Activated CD8-positive, alpha-beta T cell treated with anti-CD3 and anti-CD28 coated beads for 36 hours (primary cell): ENCODE data around the gene CHD5. TPM values are rescaled to one million over a fixed set of nuclear protein-coding genes. Genes with fewer than 3 reads are reported as not detected.
A peak's percentile ranks its signal among the peaks of the same experiment; 100 is the strongest.

ENCODE experiments used
- ATAC-seq: fragments of 200-7000 bp; cut with Tn5 transposase; one replicate; pipeline ENCODE4 v1.10.0; 2021; ENCODE audit warnings: mild to moderate bottlenecking, moderate library complexity
- CTCF ChIA-PET: fragments of 350-600 bp; sonication (Branson Sonifier 250); formaldehyde crosslinking; loops from one replicate; lab custom pipeline; 2021; ENCODE audit warnings: antibody characterized with exemption; lab: Charles Lee
- POLR2A ChIA-PET: fragments of 350-600 bp; sonication (Branson Sonifier 250); formaldehyde crosslinking; loops from one replicate; lab custom pipeline; 2021; ENCODE audit warnings: antibody characterized with exemption; lab: Charles Lee
- DNase-seq: peaks from one replicate; pipeline ENCODE4 v3.0.0-alpha.2; 2020
- H3K27ac Mint-ChIP-seq: one replicate; pipeline ENCODE4 v1.8.0; 2021; ENCODE audit warnings: mild to moderate bottlenecking, mixed read lengths
- H3K27me3 Mint-ChIP-seq: one replicate; pipeline ENCODE4 v1.8.0; 2021; ENCODE audit warnings: mixed read lengths
- H3K36me3 Mint-ChIP-seq: one replicate; pipeline ENCODE4 v1.8.0; 2021; ENCODE audit warnings: low read depth, mixed read lengths
- H3K4me1 Mint-ChIP-seq: one replicate; pipeline ENCODE4 v1.8.0; 2021; ENCODE audit warnings: low read depth, mixed read lengths
- H3K4me3 Mint-ChIP-seq: one replicate; pipeline ENCODE4 v1.8.0; 2021; ENCODE audit warnings: mild to moderate bottlenecking, moderate library complexity, mixed read lengths
- H3K9me3 Mint-ChIP-seq: one replicate; pipeline ENCODE4 v1.8.0; 2021; ENCODE audit warnings: mixed read lengths
- intact Hi-C: fragments of 100-400 bp; cut with micrococcal nuclease; formaldehyde crosslinking; loops from one replicate; pipeline ENCODE4 v1.10.0; 2022
- total RNA-seq, 2 experiments: library from RNA; stranded (reverse); gene quantifications; one replicate each; pipeline ENCODE4 v1.2.3, GENCODE V29; 2021
- TF ChIP-seq, protein P1 (sequence below): fragments of 200-600 bp; IDR thresholded peaks from one replicate; pipeline ENCODE4 v1.8.0; 2022; ENCODE audit warnings: antibody characterized with exemption, mild to moderate bottlenecking

CHD5 gene
- total RNA-seq, 2 experiments from 2014 or later: 0.61 to 0.63 TPM

DNA sequence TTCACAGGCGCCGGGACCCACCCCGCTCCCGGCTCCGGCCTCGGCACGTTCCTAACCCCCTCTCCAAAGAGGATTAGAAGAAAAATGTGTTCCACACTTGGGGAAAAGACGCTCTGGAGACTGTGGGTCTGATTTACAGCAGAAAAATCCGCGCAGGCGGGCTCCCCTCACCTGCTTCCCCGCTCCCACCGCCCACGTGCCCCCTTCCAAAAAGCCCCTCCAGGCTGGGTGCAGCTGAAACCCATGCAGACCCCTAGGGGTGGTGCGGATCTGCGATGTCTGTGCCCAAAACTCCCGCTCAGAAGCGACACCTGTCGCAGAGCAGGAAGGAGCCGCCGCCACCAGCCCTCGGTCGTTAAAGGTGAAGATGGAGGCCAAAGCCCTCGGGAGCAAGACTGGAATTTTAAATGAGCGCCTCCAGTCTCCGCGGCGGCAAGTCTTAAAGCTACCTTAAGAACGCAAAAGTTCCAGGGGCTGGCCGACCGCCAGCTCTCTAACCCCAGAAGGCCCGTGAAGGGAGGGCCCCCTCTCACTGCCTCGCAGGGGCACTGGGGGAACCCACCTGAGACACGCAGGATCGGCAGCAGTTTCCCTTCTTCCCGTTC, 688 bp upstream of the CHD5 start:
- TF ChIP-seq, protein P1, sequence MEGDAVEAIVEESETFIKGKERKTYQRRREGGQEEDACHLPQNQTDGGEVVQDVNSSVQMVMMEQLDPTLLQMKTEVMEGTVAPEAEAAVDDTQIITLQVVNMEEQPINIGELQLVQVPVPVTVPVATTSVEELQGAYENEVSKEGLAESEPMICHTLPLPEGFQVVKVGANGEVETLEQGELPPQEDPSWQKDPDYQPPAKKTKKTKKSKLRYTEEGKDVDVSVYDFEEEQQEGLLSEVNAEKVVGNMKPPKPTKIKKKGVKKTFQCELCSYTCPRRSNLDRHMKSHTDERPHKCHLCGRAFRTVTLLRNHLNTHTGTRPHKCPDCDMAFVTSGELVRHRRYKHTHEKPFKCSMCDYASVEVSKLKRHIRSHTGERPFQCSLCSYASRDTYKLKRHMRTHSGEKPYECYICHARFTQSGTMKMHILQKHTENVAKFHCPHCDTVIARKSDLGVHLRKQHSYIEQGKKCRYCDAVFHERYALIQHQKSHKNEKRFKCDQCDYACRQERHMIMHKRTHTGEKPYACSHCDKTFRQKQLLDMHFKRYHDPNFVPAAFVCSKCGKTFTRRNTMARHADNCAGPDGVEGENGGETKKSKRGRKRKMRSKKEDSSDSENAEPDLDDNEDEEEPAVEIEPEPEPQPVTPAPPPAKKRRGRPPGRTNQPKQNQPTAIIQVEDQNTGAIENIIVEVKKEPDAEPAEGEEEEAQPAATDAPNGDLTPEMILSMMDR: no peak
- ChIA-PET CTCF (no interaction called here), POLR2A (interaction anchor here (1.0 kb wide), 1 partner anchor 10 kb away, joined by 3 read pairs; no protein-coding TSS in a partner anchor)
- Mint-ChIP-seq H3K36me3 (peaks cover 16% of the 10 kb centered on the region), H3K27me3 (peaks cover 42% of the 10 kb centered on the region), H3K9me3 (no peaks in the 10 kb centered on the region), H3K27ac (no peak overlapping the region), H3K4me1 (peaks cover 38% of the 10 kb centered on the region), H3K4me3 (peak overlapping the region; percentile 1)
- ATAC-seq (peak; percentile 34), DNase-seq (peak; percentile 13)
- intact Hi-C loops: no loop called here

DNA sequence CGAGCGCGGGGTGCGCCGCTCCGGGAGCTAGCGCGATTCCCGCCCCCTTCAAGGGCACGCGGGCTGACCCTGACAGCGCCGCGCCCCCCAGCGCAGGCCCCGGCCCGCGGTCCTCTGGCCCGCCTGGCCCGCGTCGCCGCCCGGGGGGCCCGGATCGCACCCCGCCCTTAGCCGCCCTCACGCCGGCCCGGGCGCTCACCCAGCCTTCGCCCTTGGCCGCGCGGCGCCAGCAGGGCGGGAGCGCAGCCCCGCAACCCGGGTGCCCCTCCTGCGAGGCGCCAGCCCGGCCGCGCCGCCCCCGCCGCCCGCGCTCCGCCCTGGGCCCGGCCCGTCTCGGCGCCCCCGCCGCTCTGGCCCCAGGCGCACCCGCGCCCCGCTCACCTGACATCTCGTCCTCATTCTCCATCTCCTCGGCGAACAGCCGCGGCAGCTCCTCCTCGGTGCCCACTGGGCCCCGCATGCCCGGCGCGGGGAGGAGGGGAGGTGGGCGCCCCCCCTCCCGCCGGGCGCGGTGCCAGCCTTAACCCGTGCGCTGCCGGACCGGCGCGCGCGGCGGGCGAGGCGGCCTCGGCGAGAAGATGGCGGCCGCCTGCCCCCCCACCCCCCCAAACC, 451 bp downstream of the CHD5 start:
- intact Hi-C loops: no loop called here
- CTCF ChIA-PET: no interaction called here
- Mint-ChIP-seq H3K27me3 (peaks cover 42% of the 10 kb centered on the region), H3K36me3 (peaks cover 5% of the 10 kb centered on the region), H3K9me3 (no peaks in the 10 kb centered on the region), H3K4me1 (peaks cover 27% of the 10 kb centered on the region), H3K27ac (no peak overlapping the region), H3K4me3 (no peak overlapping the region)
- POLR2A ChIA-PET: no interaction called here
- TF ChIP-seq, protein P1: no peak
- ATAC-seq (no peak), DNase-seq (no peak)

DNA sequence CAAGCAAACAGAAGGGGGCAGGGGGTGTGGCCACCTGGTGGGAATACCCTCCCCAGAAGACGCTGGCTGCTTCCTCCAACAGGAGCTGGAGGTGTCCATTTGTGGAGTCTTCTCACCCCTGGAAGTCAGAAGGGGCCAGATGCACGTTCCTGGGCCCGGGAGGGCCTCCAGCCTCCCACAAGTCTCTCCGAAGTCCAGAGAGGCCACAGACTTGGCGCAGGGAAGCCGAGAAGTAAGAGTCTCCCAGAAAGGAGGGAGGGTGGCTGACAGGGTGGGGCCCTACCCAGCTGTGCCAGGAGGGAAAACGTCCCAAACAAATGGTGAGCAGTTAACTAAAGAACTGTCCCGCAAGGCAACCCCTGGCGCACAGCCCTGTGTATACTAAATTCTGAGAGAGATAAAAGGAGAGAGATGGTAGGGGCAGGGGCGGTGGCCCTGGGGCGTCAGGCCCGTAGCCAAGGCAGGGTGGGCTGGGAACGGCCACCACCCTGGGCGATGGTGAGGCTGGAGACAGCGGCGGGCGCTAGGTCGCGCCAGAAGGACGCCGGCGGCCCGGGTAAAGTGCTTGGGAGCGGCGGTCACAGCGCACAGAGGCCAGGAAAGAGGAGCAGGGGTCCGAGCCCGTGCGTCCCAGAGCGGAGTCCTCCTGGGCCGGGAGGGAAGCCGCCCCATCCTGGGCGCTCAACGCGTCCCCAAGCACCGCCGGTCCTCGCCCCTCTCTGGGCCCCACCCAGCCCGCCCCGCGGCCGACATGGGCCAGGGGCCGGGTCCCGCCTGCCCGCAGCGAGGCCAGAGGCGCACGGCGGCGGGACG, 1.2 kb downstream of the CHD5 start:
- no peak overlapping the region for H3K4me3 Mint-ChIP-seq
- DNase-seq (no peak), ATAC-seq (no peak)
- H3K27me3 Mint-ChIP-seq: peaks cover 42% of the 10 kb centered on the region
- H3K9me3 Mint-ChIP-seq: no peaks in the 10 kb centered on the region
- TF ChIP-seq, protein P1: no peak
- no peak overlapping the region for H3K27ac Mint-ChIP-seq
- ChIA-PET POLR2A (no interaction called here), CTCF (interaction anchor here (1.8 kb wide), 1 partner anchor 27 kb away, joined by 4 read pairs; the partner anchor contains the start of gene RNF207)
- no peaks in the 10 kb centered on the region for H3K36me3 Mint-ChIP-seq
- H3K4me1 Mint-ChIP-seq: peaks cover 21% of the 10 kb centered on the region
- intact Hi-C loops: no loop called here

DNA sequence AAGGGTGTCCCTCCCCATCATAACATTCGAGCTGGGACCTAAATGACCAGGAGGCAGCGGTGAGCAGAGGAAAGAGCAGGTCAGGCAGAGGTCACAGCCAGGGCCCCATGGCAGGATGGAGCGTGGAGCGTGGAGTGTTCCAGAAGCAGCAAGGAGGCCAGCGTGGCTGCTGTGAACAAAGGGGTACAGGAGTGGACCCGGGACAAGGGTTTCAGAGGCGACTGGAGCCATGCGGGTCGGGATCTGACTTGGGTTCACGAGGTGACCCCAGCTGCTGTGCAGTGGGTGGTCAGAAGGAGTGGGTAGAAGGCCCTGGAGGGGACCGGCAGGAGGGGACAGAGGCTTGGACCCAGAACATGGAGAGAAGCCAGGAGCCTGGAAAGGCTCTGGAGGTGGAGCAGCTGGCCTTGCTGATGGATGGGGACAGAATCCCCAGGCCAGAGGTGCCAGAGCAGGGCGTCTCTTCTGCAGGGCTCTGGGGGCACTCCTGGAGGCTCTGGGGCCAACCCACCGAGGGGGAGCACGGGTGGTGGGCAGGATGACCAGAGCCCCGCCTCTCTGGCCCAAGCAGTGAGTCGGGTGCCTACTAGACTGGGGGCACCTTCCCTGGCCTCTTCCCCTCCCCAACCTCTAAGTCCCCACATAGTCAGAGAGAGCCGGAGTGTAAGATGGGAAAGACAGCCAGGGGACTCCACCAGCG, 2.3 kb downstream of the CHD5 start:
- intact Hi-C loops: no loop called here
- no peaks in the 10 kb centered on the region for H3K36me3 Mint-ChIP-seq
- TF ChIP-seq, protein P1: no peak
- no peak for ATAC-seq
- H3K4me3 Mint-ChIP-seq: no peak overlapping the region
- ChIA-PET POLR2A (interaction anchor here (0.8 kb wide), 1 partner anchor 11 kb away, joined by 3 read pairs; no protein-coding TSS in a partner anchor), CTCF (interaction anchor here (1.0 to 1.8 kb wide), 3 partner anchors 8 to 70 kb away, joined by 3 to 4 read pairs (median 4); partner anchors contain the start of gene RNF207)
- H3K27ac Mint-ChIP-seq: no peak overlapping the region
- H3K4me1 Mint-ChIP-seq: peaks cover 16% of the 10 kb centered on the region
- peaks cover 42% of the 10 kb centered on the region for H3K27me3 Mint-ChIP-seq
- H3K9me3 Mint-ChIP-seq: no peaks in the 10 kb centered on the region
- no peak for DNase-seq
